Astrocyte (in vitro differentiated cells and primary cell): Measurements from ENCODE around the gene SLIT3. TPM values are rescaled to one million over a fixed set of nuclear protein-coding genes. Genes with fewer than 3 reads are reported as not detected.

Experiments used
- DNase-seq: peaks from one replicate; pipeline ENCODE4 v3.0.0-alpha.2; 2010; ENCODE audit warnings: low read depth
- FAIRE-seq: peaks from 2 replicates; lab custom pipeline; 2011; peaks lifted over from hg19 to GRCh38; lab: Jason Lieb, UNC
- H2AFZ ChIP-seq: 2 replicates; pipeline ENCODE4 v1.6.0; 2012; ENCODE audit warnings: low read depth, low read length, inconsistent platforms
- H3K27ac ChIP-seq: 2 replicates; pipeline ENCODE4 v1.5.1; 2011; ENCODE audit warnings: low read depth, low read length, inconsistent platforms
- H3K27me3 ChIP-seq: 2 replicates; pipeline ENCODE4 v1.6.0; 2011; ENCODE audit warnings: low read length, inconsistent platforms; ENCODE audit not compliant: insufficient read depth
- H3K36me3 ChIP-seq: 2 replicates; pipeline ENCODE4 v1.5.1; 2011; ENCODE audit warnings: low read length, inconsistent platforms; ENCODE audit not compliant: insufficient read depth
- H3K4me1 ChIP-seq: 2 replicates; pipeline ENCODE4 v1.5.1; 2011; ENCODE audit warnings: low read length, inconsistent platforms; ENCODE audit not compliant: insufficient read depth
- H3K4me2 ChIP-seq: 2 replicates; pipeline ENCODE4 v1.6.0; 2012; ENCODE audit warnings: low read length, inconsistent platforms
- H3K4me3 ChIP-seq: 2 replicates; pipeline ENCODE4 v1.5.1; 2011; ENCODE audit warnings: low read depth, mild to moderate bottlenecking, low read length, inconsistent platforms; ENCODE audit not compliant: insufficient read depth
- H3K79me2 ChIP-seq: 2 replicates; pipeline ENCODE4 v1.6.0; 2012; ENCODE audit warnings: mild to moderate bottlenecking, low read length, inconsistent platforms; ENCODE audit not compliant: insufficient read depth
- H3K9ac ChIP-seq: 2 replicates; pipeline ENCODE4 v1.6.0; 2012; ENCODE audit warnings: mild to moderate bottlenecking, low read length, inconsistent platforms
- H3K9me3 ChIP-seq: 2 replicates; pipeline ENCODE4 v1.5.1; 2012; ENCODE audit warnings: low read depth, mild to moderate bottlenecking, low read length, inconsistent platforms; ENCODE audit not compliant: insufficient read depth
- H4K20me1 ChIP-seq: 2 replicates; pipeline ENCODE4 v1.6.0; 2012; ENCODE audit warnings: low read length, inconsistent platforms; ENCODE audit not compliant: insufficient read depth
- H3K27ac Mint-ChIP-seq: one replicate; pipeline ENCODE4 v1.8.0; 2021; ENCODE audit warnings: mild to moderate bottlenecking, mixed read lengths; ENCODE audit not compliant: unreplicated experiment
- H3K27me3 Mint-ChIP-seq: one replicate; pipeline ENCODE4 v1.8.0; 2021; ENCODE audit warnings: low read depth, mixed read lengths; ENCODE audit not compliant: unreplicated experiment
- H3K36me3 Mint-ChIP-seq: one replicate; pipeline ENCODE4 v1.8.0; 2021; ENCODE audit warnings: low read depth, mixed read lengths; ENCODE audit not compliant: unreplicated experiment
- H3K4me1 Mint-ChIP-seq: one replicate; pipeline ENCODE4 v1.8.0; 2021; ENCODE audit warnings: low read depth, mixed read lengths; ENCODE audit not compliant: unreplicated experiment
- H3K4me3 Mint-ChIP-seq: one replicate; pipeline ENCODE4 v1.8.0; 2021; ENCODE audit warnings: mild to moderate bottlenecking, moderate library complexity, mixed read lengths; ENCODE audit not compliant: unreplicated experiment
- H3K9me3 Mint-ChIP-seq: one replicate; pipeline ENCODE4 v1.8.0; 2021; ENCODE audit warnings: mild to moderate bottlenecking, mixed read lengths; ENCODE audit not compliant: unreplicated experiment
- CTCF ChIP-seq: IDR thresholded peaks from 2 replicates; pipeline ENCODE4 v1.5.1; 2011; ENCODE audit warnings: low read depth, mild to moderate bottlenecking, inconsistent platforms, low read length, moderate library complexity; ENCODE audit not compliant: insufficient read depth
- EZH2 ChIP-seq: IDR thresholded peaks from 2 replicates; pipeline ENCODE4 v1.6.1; 2012; ENCODE audit warnings: mild to moderate bottlenecking, low read length, inconsistent platforms; ENCODE audit not compliant: insufficient read depth
- total RNA-seq: library from RNA; stranded (reverse); gene quantifications from 2 replicates; pipeline ENCODE4 v1.2.1, GENCODE V29; 2021

SLIT3 gene
- total RNA-seq, 1 donor from 2014 or later, result 20.7 TPM

GRCh38 chr5:168693297-168693696, 607.6 kb downstream of the SLIT3 start:
- Mint-ChIP-seq H3K27ac (no peak overlapping the region), H3K36me3 (peaks cover 14% of the 10 kb centered on the region), H3K4me1 (peaks cover 15% of the 10 kb centered on the region), H3K9me3 (peaks cover 2% of the 10 kb centered on the region), H3K27me3 (peaks cover 56% of the 10 kb centered on the region), H3K4me3 (no peak overlapping the region)
- no peak overlapping the region for H2AFZ ChIP-seq
- H3K27ac ChIP-seq, result no peak overlapping the region
- no peak for TF ChIP-seq CTCF
- no peak for TF ChIP-seq EZH2
- no peak overlapping the region for H3K4me2 ChIP-seq
- no peak for DNase-seq
- H3K9me3 ChIP-seq, result no peaks in the 10 kb centered on the region
- FAIRE-seq, result no peak
- H3K27me3 ChIP-seq, result no peaks in the 10 kb centered on the region
- no peaks in the 10 kb centered on the region for H3K4me1 ChIP-seq
- no peaks in the 10 kb centered on the region for H4K20me1 ChIP-seq
- H3K36me3 ChIP-seq, result no peaks in the 10 kb centered on the region
- H3K9ac ChIP-seq, result no peak overlapping the region
- H3K4me3 ChIP-seq, result no peak overlapping the region
- no peaks in the 10 kb centered on the region for H3K79me2 ChIP-seq

GRCh38 chr5:168691891-168692290, 609.0 kb downstream of the SLIT3 start:
- DNase-seq (no peak), FAIRE-seq (no peak)
- Mint-ChIP-seq H3K27me3 (peaks cover 50% of the 10 kb centered on the region), H3K9me3 (peaks cover 2% of the 10 kb centered on the region), H3K4me1 (peaks cover 15% of the 10 kb centered on the region), H3K36me3 (peaks cover 9% of the 10 kb centered on the region), H3K4me3 (no peak overlapping the region), H3K27ac (no peak overlapping the region)
- Histone ChIP-seq H3K9ac (no peak overlapping the region), H4K20me1 (no peaks in the 10 kb centered on the region), H2AFZ (no peak overlapping the region), H3K36me3 (no peaks in the 10 kb centered on the region), H3K79me2 (no peaks in the 10 kb centered on the region), H3K27ac (no peak overlapping the region), H3K4me1 (no peaks in the 10 kb centered on the region), H3K9me3 (no peaks in the 10 kb centered on the region), H3K4me3 (no peak overlapping the region), H3K27me3 (no peaks in the 10 kb centered on the region), H3K4me2 (no peak overlapping the region)
- TF ChIP-seq EZH2, result no peak
- TF ChIP-seq CTCF, result no peak

- Mint-ChIP-seq H3K27me3 (peaks cover 43% of the 10 kb centered on the region), H3K4me3 (no peak overlapping the region), H3K4me1 (peaks cover 14% of the 10 kb centered on the region), H3K9me3 (peaks cover 6% of the 10 kb centered on the region), H3K36me3 (peaks cover 8% of the 10 kb centered on the region), H3K27ac (no peak overlapping the region)
- Histone ChIP-seq H3K9ac (no peak overlapping the region), H4K20me1 (no peaks in the 10 kb centered on the region), H2AFZ (no peak overlapping the region), H3K79me2 (no peaks in the 10 kb centered on the region), H3K27me3 (no peaks in the 10 kb centered on the region), H3K4me3 (no peak overlapping the region), H3K4me2 (no peak overlapping the region), H3K4me1 (no peaks in the 10 kb centered on the region), H3K27ac (no peak overlapping the region), H3K9me3 (no peaks in the 10 kb centered on the region), H3K36me3 (no peaks in the 10 kb centered on the region)
- FAIRE-seq (no peak), DNase-seq (no peak)
- TF ChIP-seq EZH2 (no peak), CTCF (no peak)
Observed at GRCh38 chr5:168689260-168689659, 611.7 kb downstream of the SLIT3 start.
